ENCODE measurements around the gene GLTP. TPM values are rescaled to one million over a fixed set of nuclear protein-coding genes. Genes with fewer than 3 reads are reported as not detected.

Gene GLTP
- polyA plus RNA-seq, 2 of the 4 experiments (the other 2 are of a cell fraction) = 16.9 to 18.8 TPM

GRCh38 chr12:109844983-109845823 lies 35.1 kb downstream of the GLTP start (continued):
- TF ChIP-seq, protein P1, sequence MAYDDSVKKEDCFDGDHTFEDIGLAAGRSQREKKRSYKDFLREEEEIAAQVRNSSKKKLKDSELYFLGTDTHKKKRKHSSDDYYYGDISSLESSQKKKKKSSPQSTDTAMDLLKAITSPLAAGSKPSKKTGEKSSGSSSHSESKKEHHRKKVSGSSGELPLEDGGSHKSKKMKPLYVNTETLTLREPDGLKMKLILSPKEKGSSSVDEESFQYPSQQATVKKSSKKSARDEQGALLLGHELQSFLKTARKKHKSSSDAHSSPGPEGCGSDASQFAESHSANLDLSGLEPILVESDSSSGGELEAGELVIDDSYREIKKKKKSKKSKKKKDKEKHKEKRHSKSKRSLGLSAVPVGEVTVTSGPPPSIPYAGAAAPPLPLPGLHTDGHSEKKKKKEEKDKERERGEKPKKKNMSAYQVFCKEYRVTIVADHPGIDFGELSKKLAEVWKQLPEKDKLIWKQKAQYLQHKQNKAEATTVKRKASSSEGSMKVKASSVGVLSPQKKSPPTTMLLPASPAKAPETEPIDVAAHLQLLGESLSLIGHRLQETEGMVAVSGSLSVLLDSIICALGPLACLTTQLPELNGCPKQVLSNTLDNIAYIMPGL (CRISPR knock-in tag; IDR thresholded peaks at IDR 0.05; ENCODE audit: borderline replicate concordance) = no peak
- TF ChIP-seq EP300 (IDR thresholded peaks at IDR 0.05) (no peak), NPAS2 (CRISPR knock-in tag; IDR thresholded peaks at IDR 0.05; ENCODE audit: borderline replicate concordance) (no peak), EHF (CRISPR knock-in tag; IDR thresholded peaks at IDR 0.05) (no peak), ZSCAN20 (CRISPR knock-in tag; IDR thresholded peaks at IDR 0.05) (no peak), REST (IDR thresholded peaks at IDR 0.05) (no peak), ZNF302 (CRISPR knock-in tag; IDR thresholded peaks at IDR 0.05) (no peak), KDM1A (IDR thresholded peaks at IDR 0.05; ENCODE audit: low read depth) (peak; percentile 95), EHMT2 (IDR thresholded peaks at IDR 0.05; ENCODE audit: low read depth) (no peak), NFE2L2 (conservative IDR thresholded peaks at IDR 0.05; ENCODE audit: low read length) (no peak), CHD4 (IDR thresholded peaks at IDR 0.05; ENCODE audit: borderline replicate concordance) (peak; percentile 97), PHF8 (IDR thresholded peaks at IDR 0.05; ENCODE audit: borderline replicate concordance, low read depth) (no peak), POLR2A (IDR thresholded peaks at IDR 0.05; ENCODE audit: low read length) (no peak), JUN (IDR thresholded peaks at IDR 0.05) (no peak), FOSB (CRISPR knock-in tag; IDR thresholded peaks at IDR 0.05) (no peak), MYC (IDR thresholded peaks at IDR 0.05; ENCODE audit: borderline replicate concordance, low read length) (no peak), SREBF2 (IDR thresholded peaks at IDR 0.05) (no peak), KDM5A (IDR thresholded peaks at IDR 0.05) (no peak), HOXB5 (CRISPR knock-in tag; IDR thresholded peaks at IDR 0.05) (no peak), ESRRA (IDR thresholded peaks at IDR 0.05; ENCODE audit: borderline replicate concordance, low read length) (0 out of 2 replicates have a peak, but pooled peaks have one; percentile 4), FOSL2 (IDR thresholded peaks at IDR 0.05) (no peak), FOSL2 (CRISPR knock-in tag; IDR thresholded peaks at IDR 0.05) (no peak), ATOH8 (CRISPR knock-in tag; IDR thresholded peaks at IDR 0.05; ENCODE audit: low read depth) (no peak), NR3C1 (IDR thresholded peaks at IDR 0.05) (no peak), GATA3 (IDR thresholded peaks at IDR 0.05; ENCODE audit: borderline replicate concordance) (no peak), RNF2 (IDR thresholded peaks at IDR 0.05; ENCODE audit: borderline replicate concordance, low read depth) (no peak)
- TF ChIP-seq, protein P2, sequence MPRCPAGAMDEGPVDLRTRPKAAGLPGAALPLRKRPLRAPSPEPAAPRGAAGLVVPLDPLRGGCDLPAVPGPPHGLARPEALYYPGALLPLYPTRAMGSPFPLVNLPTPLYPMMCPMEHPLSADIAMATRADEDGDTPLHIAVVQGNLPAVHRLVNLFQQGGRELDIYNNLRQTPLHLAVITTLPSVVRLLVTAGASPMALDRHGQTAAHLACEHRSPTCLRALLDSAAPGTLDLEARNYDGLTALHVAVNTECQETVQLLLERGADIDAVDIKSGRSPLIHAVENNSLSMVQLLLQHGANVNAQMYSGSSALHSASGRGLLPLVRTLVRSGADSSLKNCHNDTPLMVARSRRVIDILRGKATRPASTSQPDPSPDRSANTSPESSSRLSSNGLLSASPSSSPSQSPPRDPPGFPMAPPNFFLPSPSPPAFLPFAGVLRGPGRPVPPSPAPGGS (IDR thresholded peaks at IDR 0.05) = no peak
- TF ChIP-seq, protein P3, sequence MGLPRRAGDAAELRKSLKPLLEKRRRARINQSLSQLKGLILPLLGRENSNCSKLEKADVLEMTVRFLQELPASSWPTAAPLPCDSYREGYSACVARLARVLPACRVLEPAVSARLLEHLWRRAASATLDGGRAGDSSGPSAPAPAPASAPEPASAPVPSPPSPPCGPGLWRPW (IDR thresholded peaks at IDR 0.05) = no peak
